SK-N-MC (cell line): Measurements from ENCODE around the gene SLC1A2.

Source experiments
- EZH2 ChIP-seq: fragments of 200-600 bp; sonication (generic); IDR thresholded peaks from one replicate; pipeline ENCODE4 v1.6.1; 2017; ENCODE audit warnings: antibody characterized with exemption
- POLR2AphosphoS5 ChIP-seq: IDR thresholded peaks from 2 replicates; pipeline ENCODE4 v1.6.1; 2012; ENCODE audit warnings: mild to moderate bottlenecking, low read depth, low read length, borderline replicate concordance

- TF ChIP-seq EZH2: no peak
- TF ChIP-seq POLR2AphosphoS5: no peak
Observed at GRCh38 chr11:35228328-35228725, 191.0 kb downstream of the SLC1A2 start.
